Dermis microvascular lymphatic vessel endothelial cell (primary cell): ENCODE measurements around the gene TMEM59L. TPM values are rescaled to one million over a fixed set of nuclear protein-coding genes. Genes with fewer than 3 reads are reported as not detected.

ENCODE experiments used
- DNase-seq, 2 donors: peaks; one replicate each; pipeline versions ENCODE4 v3.0.0 to v3.0.0-alpha.2; 2010; ENCODE audit warnings: low read depth in 2 of 2
- total RNA-seq: library from RNA; depleted of rRNA; stranded (reverse); fragments of >200 nt; gene quantifications from 2 replicates; pipeline ENCODE4 v1.2.1, GENCODE V29; 2014

The TMEM59L gene
- total RNA-seq, 1 donor from 2014 or later: not detected

DNA sequence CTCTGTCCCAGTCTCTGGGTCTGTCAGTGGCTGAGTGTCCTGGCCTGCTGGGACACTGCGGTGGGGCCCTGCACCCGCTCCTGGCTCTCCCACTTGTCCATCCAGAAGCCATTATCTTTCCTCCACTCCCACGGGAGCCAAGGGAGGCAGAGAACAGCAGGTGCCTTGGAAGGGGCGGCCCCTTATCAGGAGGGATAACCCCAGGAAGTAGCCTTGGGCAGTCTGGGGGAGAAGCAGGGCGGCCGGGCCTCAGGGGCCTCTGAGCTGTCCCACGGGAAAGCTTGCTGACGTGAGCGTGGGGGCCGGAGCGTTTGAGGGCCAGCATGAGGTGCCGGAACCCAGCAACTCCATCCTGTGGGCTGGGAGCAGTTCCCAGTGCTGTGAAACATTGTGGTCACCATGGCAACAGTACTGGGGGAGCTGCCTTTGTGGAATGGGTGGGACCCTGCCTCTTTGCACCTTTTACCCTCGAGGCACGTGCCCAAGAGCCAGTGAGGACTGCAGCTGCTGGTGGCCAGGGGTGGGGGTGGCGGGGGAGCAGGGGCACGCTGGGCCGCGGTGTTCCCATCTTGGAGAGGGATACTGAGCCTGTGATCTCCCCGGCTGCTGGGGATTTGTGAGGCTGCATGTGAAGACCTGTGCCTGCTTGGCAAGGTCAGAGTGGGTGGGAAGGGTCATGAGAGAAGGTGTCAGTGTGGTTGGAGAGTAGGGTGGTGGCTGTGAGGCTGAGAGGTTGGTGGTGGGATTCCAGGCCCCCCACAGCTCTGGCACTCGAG lies 45.1 kb downstream of the TMEM59L start:
- peak; percentile 17 to 35 for DNase-seq

DNA sequence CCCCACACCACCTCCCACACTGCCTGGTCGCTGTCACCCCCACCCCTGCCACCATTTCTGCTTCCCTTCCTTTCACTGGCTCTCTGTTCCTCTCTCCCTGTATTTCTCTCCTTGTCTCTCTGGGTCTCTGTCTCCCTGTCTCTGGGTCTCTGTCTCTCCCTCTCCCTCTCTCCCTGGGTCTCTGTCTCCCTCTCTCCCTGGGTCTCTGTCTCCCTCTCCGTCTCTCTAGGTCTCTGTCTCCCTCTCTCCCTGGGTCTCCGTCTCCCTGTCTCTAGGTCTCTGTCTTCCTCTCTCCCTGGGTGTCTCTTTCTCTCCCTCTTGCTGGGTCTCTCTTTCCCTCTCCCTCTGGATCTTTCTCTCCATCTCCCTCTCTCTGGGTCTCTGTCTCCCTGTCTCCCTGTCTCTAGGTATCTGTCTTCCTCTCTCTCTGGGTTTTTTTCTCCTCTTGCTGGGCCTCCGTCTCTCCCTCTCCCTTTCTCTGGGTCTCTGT lies 45.7 kb downstream of the TMEM59L start:
- no peak for DNase-seq

DNA sequence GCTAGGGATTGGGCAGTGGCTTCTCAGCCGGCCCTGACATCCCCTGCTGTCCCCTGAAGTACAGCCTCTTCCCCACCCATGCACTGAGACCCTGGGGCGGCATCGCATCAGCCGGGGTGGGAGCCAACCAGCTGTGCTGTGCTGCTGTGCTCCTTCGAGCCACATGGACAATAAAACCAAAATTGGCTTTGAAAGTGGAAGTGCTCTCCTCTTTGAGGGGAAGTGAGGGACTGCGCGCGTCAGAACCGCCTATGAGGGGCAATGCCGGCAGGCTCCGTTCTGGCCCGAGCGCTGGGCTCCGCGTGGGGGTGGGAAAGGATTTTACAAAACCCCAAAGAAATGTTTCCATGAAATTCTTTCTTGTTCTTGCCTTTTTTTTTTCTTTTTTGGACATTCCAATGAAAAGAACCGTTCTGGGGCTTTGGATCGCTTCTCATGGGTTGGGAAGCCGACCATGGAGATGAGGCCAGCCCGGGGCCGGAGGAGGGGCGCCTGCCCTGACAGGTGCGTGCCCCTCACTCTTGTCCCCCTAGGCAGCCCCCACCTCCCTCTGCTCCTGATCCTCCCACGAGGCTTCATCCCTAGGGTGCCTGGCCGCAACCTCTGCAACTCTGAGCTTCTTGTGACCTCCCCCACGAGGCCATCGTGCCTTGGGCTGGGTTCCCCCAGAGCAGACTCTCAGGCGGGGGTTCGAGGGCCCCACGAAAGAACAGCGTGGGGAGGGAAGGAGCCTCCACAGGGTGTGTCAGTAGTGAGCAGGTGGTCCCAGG lies 46.8 kb downstream of the TMEM59L start:
- no peak for DNase-seq

DNA sequence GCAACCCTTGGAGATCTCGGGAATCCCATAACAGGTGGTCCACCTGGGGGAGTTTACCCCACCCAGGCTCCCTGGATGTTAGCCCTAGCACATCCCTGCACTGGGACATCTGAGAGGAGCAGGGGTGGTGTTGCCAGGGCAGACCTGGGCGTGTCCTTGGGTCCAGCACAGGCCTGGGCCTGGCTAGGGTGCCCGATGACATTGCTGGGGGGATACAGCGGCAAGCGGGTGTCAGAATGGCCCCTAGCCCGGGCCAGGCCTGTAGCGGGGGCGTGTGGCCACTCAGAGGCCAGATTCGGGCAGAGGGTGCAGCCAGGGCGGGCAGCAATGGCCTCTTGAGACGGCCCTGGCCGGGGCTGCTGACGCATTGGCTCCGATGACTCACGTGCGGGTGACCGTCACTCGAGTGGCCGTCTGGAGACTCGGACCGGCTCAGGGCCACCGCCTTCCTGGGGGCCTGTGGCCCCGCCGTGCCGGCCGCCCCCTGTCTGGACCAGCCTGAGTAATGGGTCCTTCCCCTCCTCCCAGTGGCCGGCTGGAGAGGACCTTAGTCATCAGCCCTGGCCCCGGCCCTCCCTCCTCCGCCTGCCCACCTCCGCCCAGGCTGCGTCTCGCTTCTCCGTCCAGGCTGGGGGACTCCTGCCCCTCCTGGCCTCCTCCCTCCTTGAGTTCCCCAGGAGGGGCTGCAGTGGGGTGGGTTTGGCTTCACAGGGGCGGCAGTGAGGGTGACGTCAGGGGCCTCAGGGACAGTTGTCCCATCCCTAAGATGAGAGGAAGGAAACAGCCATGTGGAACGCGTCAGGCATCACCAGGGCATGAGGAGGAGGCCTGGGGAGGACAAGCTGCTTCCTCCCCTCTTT lies 47.6 kb downstream of the TMEM59L start:
- peak in 1 of 2 donors; percentile 64 for DNase-seq

DNA sequence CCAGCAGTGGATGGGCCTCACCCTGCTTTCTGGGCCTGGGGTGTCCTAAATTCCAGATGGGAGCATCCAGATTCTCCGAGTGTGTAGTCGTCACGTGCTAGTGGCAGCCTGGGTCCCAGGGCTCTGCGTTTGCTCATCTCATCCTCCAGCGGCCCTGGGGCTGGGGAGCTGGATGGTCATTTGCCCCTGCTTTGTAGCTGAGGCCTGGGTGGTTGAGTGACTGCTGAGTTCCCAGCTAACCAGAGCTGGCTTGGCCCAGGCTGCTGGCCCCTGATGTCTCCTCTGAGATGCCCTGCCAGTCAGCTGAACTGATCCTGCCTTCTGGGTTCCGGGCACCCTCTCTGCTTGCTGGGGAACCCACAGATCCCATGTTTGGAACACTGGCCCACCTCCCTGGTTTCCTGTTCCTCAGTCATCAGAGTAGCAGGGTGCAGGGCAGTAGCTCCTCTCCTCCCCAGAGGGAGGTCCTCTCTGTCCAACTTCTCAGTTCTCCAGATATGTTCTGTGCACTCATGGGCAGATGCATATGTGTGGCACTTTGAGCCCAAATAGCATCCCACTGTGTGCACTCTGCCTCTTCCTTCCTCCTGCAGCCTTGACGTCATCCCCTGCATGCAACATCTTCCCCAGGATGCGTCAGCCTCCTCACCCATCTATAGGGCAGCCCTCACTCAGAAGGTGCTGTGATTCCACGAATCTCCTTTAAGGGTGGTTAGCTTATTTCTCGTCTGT lies 48.4 kb downstream of the TMEM59L start:
- no peak for DNase-seq

DNA sequence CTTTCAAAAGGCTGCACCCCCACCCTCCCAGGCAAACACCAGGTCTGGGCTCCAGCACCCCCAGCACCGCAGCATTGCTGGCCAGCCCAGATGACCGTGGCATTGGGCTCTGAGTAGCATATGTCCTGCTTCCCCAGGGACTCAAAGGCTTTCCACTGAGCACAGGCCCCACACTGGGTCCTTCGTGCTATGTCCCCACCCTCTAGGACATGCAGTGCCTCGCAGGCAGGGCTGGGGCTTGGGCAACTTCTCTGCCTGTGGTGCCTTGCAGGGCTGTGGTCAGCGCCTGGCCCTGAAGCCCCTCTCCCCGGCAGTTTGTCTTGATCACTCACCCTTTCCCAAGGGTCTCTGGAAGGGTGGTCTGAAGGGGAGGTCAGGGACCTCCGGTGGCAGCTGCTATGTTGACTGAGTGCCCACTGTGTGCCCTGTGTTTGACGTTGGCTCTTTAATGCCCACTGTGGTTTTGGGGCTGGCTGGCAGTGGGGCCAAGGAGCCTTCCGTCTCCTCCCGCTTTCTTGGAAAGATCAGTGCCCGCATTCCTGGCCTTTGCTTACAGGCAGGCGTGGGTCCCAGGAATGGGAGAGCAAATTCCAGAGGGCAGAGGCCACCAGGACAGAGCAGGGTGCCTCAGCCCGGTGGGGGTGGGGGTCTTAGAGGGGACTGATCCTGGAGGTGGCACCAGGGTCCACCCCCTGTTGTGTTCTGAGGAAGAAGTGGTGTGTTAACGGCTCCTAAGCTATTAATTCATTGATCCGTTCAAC lies 50.5 kb downstream of the TMEM59L start:
- no peak for DNase-seq

DNA sequence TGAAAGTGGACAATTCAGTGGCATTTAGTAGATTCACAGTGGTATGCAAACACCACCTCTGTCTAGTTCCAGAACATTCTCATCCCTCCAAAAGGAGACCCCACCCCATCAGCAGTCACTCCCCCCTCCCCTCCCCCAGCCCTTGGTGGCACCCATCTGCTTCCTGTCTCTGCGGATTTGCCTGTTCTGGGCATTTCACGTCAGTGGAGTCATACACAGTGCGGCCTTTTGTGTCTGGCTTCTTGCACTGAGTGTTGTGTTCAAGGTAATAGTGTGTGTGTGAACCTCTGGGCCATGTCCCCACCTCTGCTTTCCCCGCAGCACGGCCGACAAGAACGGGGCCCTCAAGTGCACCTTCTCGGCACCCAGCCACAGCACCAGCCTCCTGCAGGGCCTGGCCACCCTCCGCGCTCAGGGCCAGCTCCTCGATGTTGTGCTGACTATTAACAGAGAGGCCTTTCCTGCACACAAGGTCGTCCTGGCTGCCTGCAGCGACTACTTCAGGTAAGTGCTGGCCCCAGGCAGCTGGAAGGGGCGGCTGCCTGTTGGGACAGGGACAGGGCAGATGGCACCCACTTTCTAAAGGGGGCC lies 51.4 kb downstream of the TMEM59L start:
- no peak for DNase-seq

DNA sequence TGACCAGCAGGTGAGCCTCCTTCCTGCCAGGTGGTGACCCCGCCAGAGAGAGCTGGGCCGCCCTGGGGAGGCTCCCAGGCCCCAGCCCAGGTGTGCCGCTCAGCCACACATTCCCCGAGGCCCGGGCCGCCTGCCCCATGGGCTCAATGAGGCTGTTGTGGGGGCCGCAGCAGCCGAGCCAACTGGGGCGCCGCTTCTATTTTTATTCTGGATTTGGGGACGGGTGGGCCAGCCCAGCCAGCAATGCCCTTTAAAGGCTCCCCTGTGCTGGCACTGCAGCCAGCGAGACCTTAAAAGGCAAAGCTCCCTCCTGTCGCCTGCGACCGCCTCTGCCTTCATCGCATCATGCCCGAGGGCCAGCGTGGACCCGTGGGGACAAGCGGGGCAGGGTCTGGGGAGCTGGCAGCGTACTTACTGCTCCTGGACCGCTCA lies 53.1 kb downstream of the TMEM59L start:
- DNase-seq: no peak

DNA sequence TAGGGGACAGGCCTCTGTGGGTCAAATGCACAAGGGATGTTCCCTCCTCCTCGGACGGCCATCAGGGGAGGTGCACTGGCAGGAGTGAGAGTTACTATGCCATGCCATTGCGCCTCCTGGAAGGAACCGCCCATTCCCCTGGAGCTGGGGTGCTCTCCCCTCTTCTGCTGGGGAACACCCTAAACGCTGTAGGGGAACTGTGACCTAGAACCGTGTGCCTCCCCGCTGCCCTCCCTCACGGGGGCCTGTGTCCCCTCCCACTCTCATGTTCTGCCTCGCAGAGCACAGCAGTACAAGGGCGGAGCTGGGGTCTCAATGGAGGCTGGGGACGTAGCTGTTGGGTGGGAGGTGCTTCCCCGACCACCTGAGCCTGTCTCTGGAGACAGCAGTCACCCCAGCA lies 53.6 kb downstream of the TMEM59L start:
- DNase-seq: no peak

DNA sequence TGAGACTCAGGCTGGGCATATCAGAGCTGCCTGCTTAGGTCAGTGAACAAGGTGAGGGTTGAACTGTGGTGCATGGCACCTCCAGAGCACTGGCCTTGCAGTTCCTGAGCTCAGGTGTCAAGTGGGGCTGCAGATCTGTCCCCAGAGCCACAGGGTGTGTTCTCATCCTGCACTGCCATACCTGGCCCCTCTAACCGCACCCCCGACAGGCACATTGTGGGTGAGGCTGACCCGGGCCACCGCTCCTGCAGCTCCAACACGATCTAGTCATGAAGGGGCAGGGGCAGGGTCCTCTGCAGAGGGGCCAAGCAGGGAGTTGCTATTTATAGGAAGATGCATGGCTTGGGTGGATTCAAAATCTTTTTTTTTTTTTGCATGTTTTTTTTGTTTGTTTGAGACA lies 54.1 kb downstream of the TMEM59L start:
- DNase-seq: no peak

DNA sequence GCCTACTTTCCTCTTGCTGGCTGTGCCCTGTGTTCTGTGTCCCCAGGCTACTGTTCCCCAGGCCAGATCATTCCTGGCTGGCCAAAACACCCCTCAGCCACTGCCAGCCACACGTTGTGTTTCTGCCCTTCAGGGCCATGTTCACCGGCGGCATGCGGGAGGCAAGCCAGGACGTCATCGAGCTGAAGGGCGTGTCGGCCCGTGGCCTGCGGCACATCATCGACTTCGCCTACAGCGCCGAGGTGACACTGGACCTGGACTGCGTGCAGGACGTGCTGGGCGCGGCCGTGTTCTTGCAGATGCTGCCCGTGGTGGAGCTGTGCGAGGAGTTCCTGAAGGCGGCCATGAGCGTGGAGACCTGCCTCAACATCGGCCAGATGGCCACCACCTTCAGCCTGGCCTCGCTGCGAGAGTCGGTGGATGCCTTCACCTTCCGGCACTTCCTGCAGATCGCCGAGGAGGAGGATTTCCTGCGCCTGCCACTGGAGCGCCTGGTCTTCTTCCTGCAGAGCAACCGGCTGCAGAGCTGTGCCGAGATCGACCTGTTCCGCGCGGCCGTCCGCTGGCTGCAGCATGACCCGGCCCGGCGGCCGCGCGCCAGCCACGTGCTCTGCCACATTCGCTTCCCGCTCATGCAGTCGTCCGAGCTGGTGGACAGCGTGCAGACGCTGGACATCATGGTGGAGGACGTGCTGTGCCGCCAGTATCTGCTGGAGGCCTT lies 55.0 kb downstream of the TMEM59L start:
- no peak for DNase-seq

DNA sequence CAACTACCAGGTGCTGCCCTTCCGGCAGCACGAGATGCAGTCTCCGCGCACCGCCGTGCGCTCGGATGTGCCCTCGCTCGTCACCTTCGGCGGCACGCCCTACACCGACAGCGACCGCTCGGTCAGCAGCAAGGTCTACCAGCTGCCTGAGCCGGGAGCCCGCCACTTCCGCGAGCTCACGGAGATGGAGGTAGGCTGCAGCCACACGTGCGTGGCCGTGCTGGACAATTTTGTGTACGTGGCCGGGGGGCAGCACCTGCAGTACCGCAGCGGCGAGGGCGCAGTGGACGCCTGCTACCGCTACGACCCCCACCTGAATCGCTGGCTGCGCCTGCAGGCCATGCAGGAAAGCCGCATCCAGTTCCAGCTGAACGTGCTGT lies 55.6 kb downstream of the TMEM59L start:
- no peak for DNase-seq

DNA sequence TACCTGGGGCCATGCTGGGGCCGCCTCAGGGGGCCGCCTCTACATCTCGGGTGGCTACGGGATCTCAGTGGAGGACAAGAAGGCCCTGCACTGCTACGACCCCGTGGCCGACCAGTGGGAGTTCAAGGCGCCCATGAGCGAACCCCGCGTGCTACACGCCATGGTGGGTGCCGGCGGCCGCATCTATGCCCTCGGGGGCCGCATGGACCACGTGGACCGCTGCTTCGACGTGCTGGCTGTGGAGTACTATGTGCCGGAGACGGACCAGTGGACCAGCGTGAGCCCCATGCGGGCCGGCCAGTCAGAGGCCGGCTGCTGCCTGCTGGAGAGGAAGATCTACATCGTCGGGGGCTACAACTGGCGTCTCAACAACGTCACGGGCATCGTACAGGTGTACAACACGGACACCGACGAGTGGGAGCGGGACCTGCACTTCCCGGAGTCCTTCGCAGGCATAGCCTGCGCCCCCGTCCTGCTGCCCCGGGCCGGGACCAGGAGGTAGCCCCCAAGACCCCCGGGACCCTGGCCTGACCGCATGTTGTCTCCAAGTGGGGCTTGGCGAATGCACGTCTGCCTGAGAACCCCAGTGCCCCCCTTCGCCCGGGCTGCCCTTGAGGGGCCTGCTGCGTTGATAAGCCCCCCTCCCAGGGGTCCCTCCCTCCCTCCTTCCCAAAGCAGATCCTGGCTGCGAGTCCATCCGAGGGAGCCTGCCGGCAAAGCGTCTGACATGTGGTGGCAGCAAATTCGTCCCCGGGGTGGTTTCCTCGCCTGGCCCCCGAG lies 56.3 kb downstream of the TMEM59L start:
- DNase-seq: no peak

DNA sequence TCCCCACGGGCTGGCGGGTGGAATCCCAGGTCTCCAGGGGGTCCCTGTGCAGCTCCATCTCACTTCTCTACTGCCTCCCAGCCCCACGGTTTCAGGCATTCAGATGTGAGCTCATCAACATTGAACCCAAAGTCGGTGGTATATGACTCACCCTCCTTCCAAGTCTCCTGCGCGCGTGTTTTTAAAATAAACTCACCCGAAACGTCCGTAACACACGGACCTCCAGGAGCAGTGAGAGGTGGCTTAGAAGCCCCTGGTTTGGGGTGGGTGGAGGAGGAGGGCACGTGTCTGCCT lies 56.8 kb downstream of the TMEM59L start:
- no peak for DNase-seq

DNA sequence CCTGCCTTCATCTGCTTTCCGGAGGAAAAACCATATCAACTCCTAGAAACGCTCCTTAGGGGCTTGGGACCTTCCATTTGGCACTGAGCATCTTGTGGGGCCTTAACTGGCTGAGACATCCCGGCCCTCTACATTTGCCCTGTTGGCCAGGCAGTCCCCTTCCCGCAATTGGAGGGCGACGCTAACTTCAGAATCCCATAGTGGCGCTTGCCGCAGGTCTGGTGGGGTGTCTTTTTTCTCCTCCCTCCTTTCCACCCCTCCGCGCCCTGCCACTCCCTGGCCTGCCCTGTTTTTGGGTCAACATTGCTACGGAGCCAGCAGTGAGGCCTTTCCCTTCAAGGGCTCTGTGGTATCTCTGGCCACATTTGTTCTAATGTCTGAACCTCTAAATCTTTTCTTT lies 57.2 kb downstream of the TMEM59L start:
- DNase-seq: no peak

DNA sequence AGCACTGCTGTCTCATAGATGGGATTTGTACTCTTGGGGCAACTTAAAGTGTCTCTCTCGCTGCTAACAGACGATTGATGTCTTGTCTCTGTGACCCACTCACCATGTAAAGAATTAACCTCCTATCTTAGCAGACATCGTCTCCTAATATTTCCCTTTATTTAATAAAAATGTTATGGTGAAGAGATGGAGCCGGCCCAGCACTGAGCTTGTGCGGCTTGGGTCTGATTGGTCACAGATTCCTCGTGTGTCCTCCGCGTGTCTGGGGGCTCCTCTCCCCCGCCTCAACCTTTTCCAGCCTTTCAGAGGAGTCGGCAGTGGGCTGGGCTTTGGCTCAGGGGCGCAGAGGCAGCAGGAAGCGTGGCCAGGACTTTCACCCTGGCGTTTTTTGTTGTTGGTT lies 57.6 kb downstream of the TMEM59L start:
- no peak for DNase-seq
